Lower leg skin (tissue), 4 donors: ENCODE data around the gene PPARG. TPM values are rescaled to one million over a fixed set of nuclear protein-coding genes. Genes with fewer than 3 reads are reported as not detected.

ENCODE experiments used
- DNase-seq, 2 donors: peaks; one replicate each; pipeline ENCODE4 v3.0.0-alpha.2; 2019; ENCODE audit warnings: low spot score in 2 of 2
- H3K4me3 ChIP-seq: fragments of 200-600 bp; sonication (generic); 2 replicates; pipeline ENCODE4 v1.5.1; 2017; ENCODE audit warnings: mild to moderate bottlenecking, low read depth; ENCODE audit not compliant: poor library complexity, severe bottlenecking
- CTCF ChIP-seq, 3 donors: fragments of 450-650 bp; IDR thresholded peaks; one replicate each; pipeline ENCODE4 v1.5.1; 2016; ENCODE audit warnings: antibody characterized with exemption in 3 of 3, mild to moderate bottlenecking in 3 of 3, moderate library complexity in 2 of 3
- POLR2A ChIP-seq, 2 donors: fragments of 450-650 bp; IDR thresholded peaks; one replicate each; pipeline ENCODE4 v1.6.1; 2016 to 2017; ENCODE audit warnings: antibody characterized with exemption in 2 of 2, mild to moderate bottlenecking in 1 of 2, moderate library complexity in 1 of 2
- WGBS, 2 donors: methylation state at CpG; one replicate each; pipeline ENCODE4 v1.1.5; 2018; 5-methylcytosine and 5-hydroxymethylcytosine counted together
- intact Hi-C: fragments of 100-400 bp; cut with DNase I; formaldehyde crosslinking; loops from one replicate; pipeline ENCODE4 v1.15.0; 2023; ENCODE audit warnings: low total_unique reads
- total RNA-seq, 4 donors: library from RNA; depleted of rRNA; stranded (reverse); fragments of >200 nt; gene quantifications; one replicate each; pipeline ENCODE4 v1.1.0, GENCODE V29; 2016

Gene PPARG
- total RNA-seq, 4 donors from 2014 or later, result 8.4 to 14.1 (median 9.8) TPM

- no peak for DNase-seq
- H3K4me3 ChIP-seq, result no peak overlapping the region
- intact Hi-C loops, result no loop called here
- WGBS, 2 donors, result 85 to 100% methylated on average over 1 of the region's 1 CpG
- TF ChIP-seq POLR2A (IDR thresholded peaks at IDR 0.05) (no peak), CTCF (IDR thresholded peaks at IDR 0.05) (no peak)
Observed at GRCh38 chr3:12413721-12414255, 124.9 kb downstream of the PPARG start.

GRCh38 chr3:12415014-12415680 lies 126.3 kb downstream of the PPARG start:
- no peak overlapping the region for H3K4me3 ChIP-seq
- DNase-seq, result no peak
- intact Hi-C loops, result no loop called here
- 88 to 89% methylated on average over 4 of the region's 4 CpGs for WGBS, 2 donors
- no peak for TF ChIP-seq POLR2A (IDR thresholded peaks at IDR 0.05)
- TF ChIP-seq CTCF (IDR thresholded peaks at IDR 0.05), result no peak

DNA sequence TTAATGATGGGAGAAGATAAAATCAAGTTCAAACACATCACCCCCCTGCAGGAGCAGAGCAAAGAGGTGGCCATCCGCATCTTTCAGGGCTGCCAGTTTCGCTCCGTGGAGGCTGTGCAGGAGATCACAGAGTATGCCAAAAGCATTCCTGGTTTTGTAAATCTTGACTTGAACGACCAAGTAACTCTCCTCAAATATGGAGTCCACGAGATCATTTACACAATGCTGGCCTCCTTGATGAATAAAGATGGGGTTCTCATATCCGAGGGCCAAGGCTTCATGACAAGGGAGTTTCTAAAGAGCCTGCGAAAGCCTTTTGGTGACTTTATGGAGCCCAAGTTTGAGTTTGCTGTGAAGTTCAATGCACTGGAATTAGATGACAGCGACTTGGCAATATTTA lies 127.9 kb downstream of the PPARG start:
- no peak overlapping the region for H3K4me3 ChIP-seq

DNA sequence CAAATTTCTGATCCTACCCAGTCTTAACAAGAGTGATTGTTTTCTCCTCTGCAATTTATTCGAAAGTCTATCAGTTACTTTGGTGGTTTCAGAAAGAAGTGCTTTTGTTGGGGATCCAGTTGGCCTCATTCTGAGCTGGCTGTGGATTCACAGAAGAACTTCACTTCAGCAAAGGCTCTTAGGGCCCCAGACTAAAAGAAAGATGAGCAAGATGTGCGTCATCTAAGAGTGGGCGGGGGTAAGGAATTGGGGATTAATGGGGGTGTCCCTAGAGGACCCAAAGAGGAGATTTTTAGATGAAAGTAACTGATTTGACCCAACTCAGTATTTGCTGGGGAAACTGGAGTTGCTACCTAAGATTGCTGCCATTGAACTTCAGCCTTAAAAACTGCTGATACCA lies 131.5 kb downstream of the PPARG start:
- no peak for TF ChIP-seq CTCF (IDR thresholded peaks at IDR 0.05)
- no peak for TF ChIP-seq POLR2A (IDR thresholded peaks at IDR 0.05)
- WGBS, 2 donors, result 85 to 93% methylated on average over 3 of the region's 3 CpGs
- no peak overlapping the region for H3K4me3 ChIP-seq
- intact Hi-C loops, result no loop called here
- no peak for DNase-seq

More for the DNA sequence above, 127.9 kb downstream of the PPARG start:
- intact Hi-C loops, result no loop called here
- DNase-seq, result no peak
- 66 to 67% methylated on average over 8 of the region's 8 CpGs for WGBS, 2 donors
- TF ChIP-seq POLR2A (IDR thresholded peaks at IDR 0.05), result no peak
- no peak for TF ChIP-seq CTCF (IDR thresholded peaks at IDR 0.05)

DNA sequence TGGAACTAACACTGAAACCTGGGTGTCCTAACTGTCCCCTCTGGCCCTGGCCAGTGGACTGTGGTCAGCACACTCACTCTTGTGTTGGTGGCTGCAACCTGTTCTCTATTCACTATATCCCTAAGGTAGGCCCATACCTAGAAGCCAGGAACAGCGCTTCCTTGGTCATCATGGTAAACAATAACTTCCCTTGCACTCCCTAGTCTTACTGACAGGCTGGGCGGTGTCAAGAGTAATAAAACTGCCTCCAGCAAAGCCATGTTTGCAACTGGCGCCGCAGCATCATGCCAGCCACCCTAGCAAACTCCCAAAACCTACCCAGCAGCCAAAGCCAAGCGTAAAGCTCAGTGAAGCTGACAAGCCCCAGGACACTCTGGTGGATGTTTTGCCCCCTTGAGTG lies 132.3 kb downstream of the PPARG start:
- TF ChIP-seq CTCF (IDR thresholded peaks at IDR 0.05), result no peak
- TF ChIP-seq POLR2A (IDR thresholded peaks at IDR 0.05), result no peak
- H3K4me3 ChIP-seq, result no peak overlapping the region
- intact Hi-C loops, result no loop called here
- no peak for DNase-seq
- 51 to 69% methylated on average over 5 of the region's 5 CpGs for WGBS, 2 donors

GRCh38 chr3:12423131-12423530 lies 134.3 kb downstream of the PPARG start:
- 88 to 89% methylated on average over 4 of the region's 4 CpGs for WGBS, 2 donors
- no peak for DNase-seq
- no peak for TF ChIP-seq CTCF (IDR thresholded peaks at IDR 0.05)
- TF ChIP-seq POLR2A (IDR thresholded peaks at IDR 0.05), result no peak
- H3K4me3 ChIP-seq, result no peak overlapping the region
- intact Hi-C loops, result no loop called here
